Skin of body (tissue), 2 donors: ENCODE results near the gene TTLL1. TPM values are rescaled to one million over a fixed set of nuclear protein-coding genes. Genes with fewer than 3 reads are reported as not detected.
A peak's percentile ranks its signal among the peaks of the same experiment; 100 is the strongest.

ENCODE experiments used
- DNase-seq: peaks from one replicate; lab custom pipeline; 2025; lab: John Stamatoyannopoulos, UW
- total RNA-seq: library from RNA; depleted of rRNA; stranded (reverse); fragments of >200 nt; gene quantifications from one replicate; pipeline ENCODE4 v1.2.3, GENCODE V29; 2014

Gene TTLL1
- total RNA-seq, 1 donor from 2014 or later: 4.4 TPM

DNA sequence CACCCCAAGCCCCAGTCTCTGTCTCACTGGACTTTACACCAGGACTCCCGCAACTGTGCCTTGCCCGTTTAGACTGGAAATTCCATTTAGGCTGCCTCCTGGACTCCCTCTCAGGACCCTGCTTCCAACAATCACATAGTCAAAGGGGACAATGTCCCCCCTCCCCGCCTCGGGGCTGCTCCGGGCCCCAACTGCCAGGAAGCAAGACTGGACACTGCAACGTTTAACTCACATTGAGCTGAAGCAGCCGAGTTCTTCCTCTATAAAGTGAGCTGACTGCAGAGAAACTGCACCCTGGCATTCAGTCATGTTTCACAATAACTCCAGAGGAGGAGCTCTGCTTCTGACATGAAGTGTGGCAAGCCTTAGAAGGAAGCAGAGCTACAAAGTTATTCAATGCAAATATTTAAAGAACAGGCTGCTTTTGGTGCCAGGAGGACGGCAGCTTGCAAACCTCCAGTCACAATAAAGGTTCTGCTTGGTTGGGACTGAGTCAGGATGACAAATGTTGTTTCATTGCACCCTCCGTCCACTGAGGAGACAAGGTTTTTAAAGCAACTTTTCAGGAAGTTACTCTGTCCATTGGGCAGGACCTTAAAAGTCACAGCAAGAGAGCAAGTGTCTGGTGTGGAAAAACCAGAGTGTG lies 94.2 kb downstream of the TTLL1 start:
- peak; percentile 82 for DNase-seq

DNA sequence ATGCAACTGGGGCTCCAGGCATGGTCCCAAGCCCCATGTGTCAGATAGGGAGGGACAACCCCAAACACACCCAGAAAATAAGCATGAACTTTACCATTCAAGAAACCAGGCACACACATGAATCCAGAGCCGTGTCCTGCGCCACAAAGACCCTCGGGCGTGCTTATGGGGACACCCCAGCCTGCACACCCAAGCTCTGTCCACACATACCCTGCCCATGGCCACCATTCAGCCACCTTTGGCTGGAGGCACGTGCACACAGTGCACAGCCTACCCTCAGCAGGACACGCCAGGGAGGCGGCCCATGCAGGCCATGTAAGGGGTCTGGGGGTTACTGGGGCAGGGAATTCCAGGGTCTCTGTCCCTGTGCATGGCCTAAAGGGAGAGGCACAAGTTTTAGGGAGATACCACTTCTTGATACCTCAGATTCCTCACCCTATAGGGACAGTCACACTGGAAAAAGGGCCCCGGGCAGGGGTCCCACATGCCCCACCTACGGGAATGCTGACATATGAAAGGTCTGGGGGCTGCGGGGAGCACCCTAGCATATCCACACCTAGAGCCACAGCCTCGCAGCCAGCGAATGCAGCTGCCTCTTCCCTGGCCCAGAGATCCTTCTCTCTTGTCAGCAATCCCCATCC lies 94.8 kb downstream of the TTLL1 start:
- no peak for DNase-seq

DNA sequence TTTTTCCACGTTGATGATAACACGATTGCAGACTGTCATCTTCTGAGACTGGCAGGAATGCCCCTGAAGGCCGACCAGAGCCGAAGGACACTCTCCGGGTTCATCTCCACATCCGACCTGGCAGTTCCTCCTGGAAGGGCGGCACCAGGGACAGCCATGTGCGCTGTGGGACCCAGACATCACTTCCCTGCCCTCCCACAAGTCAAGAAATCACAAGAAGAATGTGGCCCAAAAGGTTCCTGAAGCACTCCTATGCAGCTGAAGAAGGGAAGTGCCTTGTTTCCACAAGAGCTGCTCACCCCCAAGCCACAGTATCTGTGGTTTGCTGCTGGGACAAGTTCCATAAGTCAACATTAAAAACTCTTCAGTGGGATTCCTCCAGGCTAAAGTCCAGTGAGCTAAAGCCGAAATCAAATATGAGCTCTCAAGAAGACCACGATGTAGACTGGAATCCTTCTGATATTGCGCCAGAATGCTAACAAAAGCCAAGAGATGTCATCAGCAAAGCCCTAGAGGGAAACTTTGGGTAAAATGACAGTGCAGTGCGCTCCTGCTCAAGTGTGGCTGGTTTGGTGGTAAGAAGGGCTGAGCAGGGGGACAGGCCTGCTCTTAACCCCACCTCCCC lies 95.4 kb downstream of the TTLL1 start:
- DNase-seq: peak; percentile 41

DNA sequence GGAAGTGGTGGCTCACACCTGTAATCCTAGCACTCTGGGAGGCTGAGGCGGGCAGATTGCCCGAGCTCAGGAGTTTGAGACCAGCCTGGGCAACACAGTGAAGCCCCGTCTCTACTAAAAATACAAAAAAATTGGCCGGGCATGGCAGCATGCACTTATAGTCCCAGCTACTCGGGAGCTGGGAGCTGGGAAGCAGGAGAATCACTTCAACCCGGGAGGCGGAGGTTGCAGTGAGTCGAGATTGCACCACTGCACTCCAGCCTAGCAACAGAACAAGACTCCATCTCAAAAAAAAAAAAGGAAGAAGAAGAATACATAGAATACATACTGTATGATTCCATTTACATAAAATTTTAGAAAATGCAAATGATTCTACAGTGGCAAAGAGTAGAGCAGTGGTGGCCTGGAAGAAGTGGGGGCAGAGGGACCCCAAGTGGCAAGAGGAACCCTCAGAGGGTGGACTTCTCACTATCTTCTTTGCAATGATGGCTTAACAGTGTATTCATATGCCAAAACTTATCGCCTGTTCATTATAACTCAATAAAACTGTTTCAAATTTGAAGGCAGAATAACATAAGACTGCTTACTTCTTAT lies 96.2 kb downstream of the TTLL1 start:
- DNase-seq: no peak

DNA sequence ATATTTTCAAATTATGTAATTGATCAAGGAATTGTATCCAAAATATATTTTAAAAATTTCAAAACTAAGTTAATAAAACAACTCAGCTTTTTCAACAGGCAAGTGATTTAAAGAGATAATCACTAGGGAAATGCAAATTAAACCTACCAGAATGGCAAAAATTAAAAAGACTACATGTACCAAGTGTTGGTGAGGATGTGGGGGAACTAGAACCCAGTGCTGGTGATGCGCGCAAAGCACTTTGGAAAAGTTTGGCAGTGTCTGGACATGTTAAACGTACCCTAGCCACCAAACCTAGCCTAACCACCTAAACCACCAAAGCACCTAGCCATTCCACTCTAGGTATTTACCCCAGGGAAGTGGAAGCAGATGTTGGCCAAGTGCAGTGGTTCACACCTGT lies 97.1 kb downstream of the TTLL1 start:
- DNase-seq: no peak

DNA sequence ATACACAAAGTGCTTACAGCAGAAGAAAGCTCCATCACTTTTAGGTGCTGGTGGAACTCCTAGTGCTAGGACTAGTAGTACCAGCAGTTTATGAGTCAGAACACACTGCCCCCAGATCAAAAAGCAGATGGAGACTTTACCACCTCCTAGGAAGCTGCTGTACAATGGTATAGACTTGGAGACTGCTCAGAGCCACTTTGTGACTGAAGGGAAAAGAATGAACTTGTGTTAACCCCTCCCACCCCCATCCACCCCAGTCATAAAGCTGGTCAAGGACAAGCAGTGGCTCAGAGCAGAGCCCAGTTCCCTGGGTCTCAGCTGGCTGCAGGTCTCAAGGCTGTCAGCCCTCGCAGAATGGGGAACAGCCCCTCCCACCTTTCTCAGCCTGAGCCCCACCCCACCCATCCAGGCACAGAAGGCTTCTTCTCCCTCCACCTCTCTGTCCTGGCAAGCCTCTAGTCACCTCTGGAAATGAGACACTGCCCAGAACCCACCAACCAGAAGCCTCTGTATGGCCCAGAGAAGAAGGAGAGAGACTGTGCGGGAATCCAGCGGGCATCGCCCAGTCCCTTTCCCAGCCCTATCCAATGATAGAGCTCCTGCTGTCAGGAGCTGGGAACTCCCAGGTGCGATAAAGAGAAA lies 98.1 kb downstream of the TTLL1 start:
- no peak for DNase-seq

DNA sequence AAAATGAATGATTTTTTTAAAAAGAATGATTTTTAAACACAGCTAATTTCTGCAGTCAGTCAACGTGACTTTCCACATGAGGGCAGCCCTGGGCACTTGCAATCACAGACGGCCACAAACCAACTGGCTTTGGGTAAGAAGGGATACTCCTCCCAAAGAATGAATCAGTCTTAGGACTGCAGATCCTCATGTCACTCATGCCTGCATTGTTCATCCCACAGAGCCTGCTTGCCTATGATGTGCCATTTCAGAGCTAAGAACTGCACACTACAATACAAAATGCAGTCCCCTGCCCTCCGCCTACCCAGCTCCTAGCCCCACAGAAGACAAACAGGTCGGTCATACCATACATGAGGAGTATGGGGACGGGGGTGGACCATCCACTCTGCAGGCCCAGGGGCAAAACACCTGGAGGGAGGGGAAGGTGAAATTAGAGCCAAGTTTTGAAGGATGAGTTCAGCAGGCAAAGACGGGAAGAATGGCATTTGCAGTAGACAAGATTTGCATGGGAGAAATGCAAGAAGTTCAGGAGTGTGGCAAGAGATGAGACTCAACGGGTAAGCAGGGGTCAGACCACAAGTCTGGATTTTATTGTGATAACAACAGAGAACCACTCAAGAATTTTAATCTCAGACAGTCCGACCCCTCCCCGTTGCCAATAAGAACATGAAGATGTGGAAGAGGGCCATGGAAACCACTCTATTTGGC lies 98.9 kb downstream of the TTLL1 start:
- peak; percentile 10 for DNase-seq

Other genes with a start within 250 kb of the TTLL1 start
- 37.7 TPM for gene ARFGAP3, start 232.1 kb downstream of the TTLL1 start, total RNA-seq
- 29.3 TPM for gene PACSIN2, start 74.2 kb downstream of the TTLL1 start, total RNA-seq
- gene BIK, start 21.4 kb upstream of the TTLL1 start, total RNA-seq: 3.6 TPM
- gene MCAT, start 54.0 kb upstream of the TTLL1 start, total RNA-seq: 8.7 TPM
- 111 TPM for gene TSPO, start 62.2 kb upstream of the TTLL1 start, total RNA-seq
- gene TTLL12, start 97.7 kb upstream of the TTLL1 start, total RNA-seq: 17.2 TPM